ENCODE measurements around the gene GATB. TPM values are rescaled to one million over a fixed set of nuclear protein-coding genes. Genes with fewer than 3 reads are reported as not detected.

Gene GATB
- total and polyA plus RNA-seq, 2 of the 4 experiments (the other 2 are of a cell fraction) = 18.7 to 20.3 TPM

GRCh38 chr4:151660676-151661075 lies 100.1 kb downstream of the GATB start:
- Histone ChIP-seq H3K4ac (ENCODE audit: low read depth, low read length) (no peak overlapping the region), H2AK5ac (ENCODE audit: low read depth, low read length) (no peak overlapping the region), H3K36me3 (ENCODE audit: control insufficient read depth, insufficient read depth, low read length) (no peaks in the 10 kb centered on the region), H2AK9ac (replicated peaks; ENCODE audit: low read depth, low read length, poor library complexity) (no peak overlapping the region), H3K18ac (ENCODE audit: low read depth, low read length) (no peak overlapping the region), H3K79me1 (ENCODE audit: low read depth in 1 of 2, low read length in 2 of 2) (no peaks in the 10 kb centered on the region), H3K9ac (ENCODE audit: low read depth, low read length) (no peak overlapping the region), H2BK20ac (ENCODE audit: low read depth, low read length) (no peak overlapping the region), H3K4me1 (ENCODE audit: control insufficient read depth, insufficient read depth, low read length) (peaks cover 5% of the 10 kb centered on the region), H2BK5ac (ENCODE audit: low read depth, low read length, poor library complexity, severe bottlenecking) (no peak overlapping the region), H3K4me3 (ENCODE audit: insufficient read depth, low read depth, low read length) (no peak overlapping the region), H2AFZ (replicated peaks; ENCODE audit: low read length, poor library complexity) (no peak overlapping the region), H3K9me1 (ENCODE audit: insufficient read depth, low read length) (peaks cover 3% of the 10 kb centered on the region), H3K14ac (replicated peaks; ENCODE audit: low read depth, low read length) (no peak overlapping the region), H4K20me1 (ENCODE audit: insufficient read depth, low read length) (no peaks in the 10 kb centered on the region), H3K56ac (ENCODE audit: extremely low read depth, insufficient read depth, low read length) (no peak overlapping the region), H2BK120ac (ENCODE audit: low read depth, low read length) (no peak overlapping the region), H4K8ac (ENCODE audit: low read depth in 2 of 2, low read length in 2 of 2) (no peak overlapping the region), H4K91ac (ENCODE audit: insufficient read depth, low read depth, low read length) (no peak overlapping the region), H3K9me3 (ENCODE audit: control insufficient read depth, insufficient read depth, low read length) (no peaks in the 10 kb centered on the region), H4K5ac (ENCODE audit: low read depth, low read length) (no peak overlapping the region), H3K27ac (ENCODE audit: insufficient read depth, low read length) (no peak overlapping the region), H3K27me3 (ENCODE audit: control insufficient read depth, insufficient read depth, low read length) (peaks cover 2% of the 10 kb centered on the region; the same call in 1 of the 2 replicates), H2BK15ac (ENCODE audit: low read depth, low read length) (no peak overlapping the region), H3K4me2 (ENCODE audit: low read depth, low read length) (no peak overlapping the region), H3K23ac (ENCODE audit: low read depth, low read length) (no peak overlapping the region)
- TF ChIP-seq CTCF (conservative IDR thresholded peaks at IDR 0.05; ENCODE audit: low read depth, low read length) (no peak), BHLHE40 (IDR thresholded peaks at IDR 0.05; ENCODE audit: low read depth, low read length) (no peak), MAZ (IDR thresholded peaks at IDR 0.05; ENCODE audit: borderline replicate concordance, low read depth, low read length) (no peak), CHD1 (IDR thresholded peaks at IDR 0.05; ENCODE audit: low read depth, low read length) (no peak), FOS (IDR thresholded peaks at IDR 0.05; ENCODE audit: low read depth, low read length) (no peak)
- ChIA-PET POLR2A (ENCODE audit: unreplicated experiment) (no interaction called here), CTCF (no interaction called here)
- in situ Hi-C loops (cut with MboI; ENCODE audit: low sequenced_read_pairs) = no loop called here
- intact Hi-C loops (cut with micrococcal nuclease) = no loop called here
- no TSS peak for BruUV-seq (replicated peaks)
- dilution Hi-C loops (cut with HindIII; ENCODE audit: low sequenced_read_pairs, unreplicated experiment) = no loop called here
- ATAC-seq (ENCODE audit: low read depth) (no peak), DNase-seq (no peak)

Data from IMR-90 (cell line).